ENCODE measurements around the gene LDLR.
"Not testable (repeated sequence)": the region's sequence is repeated elsewhere in the genome, so short reads cannot be mapped to it uniquely, and the experiment has no call there.

Gene LDLR

DNA sequence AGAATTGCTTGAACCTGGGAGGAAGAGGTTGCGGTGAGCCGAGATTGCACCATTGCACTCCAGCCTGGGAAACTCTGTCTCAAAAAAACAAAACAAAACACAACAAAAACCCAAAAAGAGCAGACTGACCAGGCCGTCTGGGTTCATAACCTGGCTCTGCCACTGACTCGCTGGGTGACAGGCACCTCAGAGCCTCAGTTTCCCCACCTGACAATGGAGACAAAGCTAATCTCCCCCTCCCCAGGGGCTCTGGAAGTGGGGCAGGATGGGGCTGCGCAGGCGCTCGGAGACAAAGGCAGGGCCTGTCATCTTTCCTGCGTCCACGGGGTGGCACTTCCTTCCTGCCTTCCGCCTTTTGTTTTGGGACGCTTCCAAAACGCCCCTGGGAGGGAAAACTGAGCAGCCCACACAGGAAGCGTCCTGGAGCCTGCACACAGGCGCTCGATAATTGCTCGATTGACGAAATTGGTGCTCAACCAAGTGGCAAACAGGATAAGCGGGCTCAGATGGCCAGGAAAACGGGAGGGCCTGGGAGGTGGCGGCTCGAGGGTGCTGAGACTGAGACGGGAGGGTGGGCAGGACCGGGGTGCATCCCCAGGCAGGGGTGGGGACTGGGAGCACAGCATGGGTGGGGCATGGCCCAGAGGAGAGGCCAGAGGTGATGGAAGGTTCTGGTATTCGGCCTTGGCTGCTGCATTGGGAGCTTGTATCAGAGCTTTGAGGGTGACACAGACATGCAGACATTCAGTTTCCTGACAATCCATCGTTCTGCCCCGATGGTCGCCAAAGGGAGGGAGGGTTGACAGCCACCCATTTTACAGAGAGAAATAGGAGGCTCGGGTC, 48.5 kb downstream of the LDLR start:
- no peak overlapping the region for H3K9ac ChIP-seq (ENCODE audit: low read depth, low read length, poor library complexity, severe bottlenecking)
- H3F3A ChIP-seq (ENCODE audit: low read depth) = peaks cover 5% of the 10 kb centered on the region; the same call in 1 of the 2 replicates
- H3K4me2 ChIP-seq (ENCODE audit: low read depth, low read length, poor library complexity, severe bottlenecking) = no peak overlapping the region
- H3K4me1 ChIP-seq (ENCODE audit: insufficient read depth, low read length, poor library complexity, severe bottlenecking) = peaks cover 2% of the 10 kb centered on the region
- H3K79me2 ChIP-seq (ENCODE audit: insufficient read depth, low read length) = no peaks in the 10 kb centered on the region
- no peaks in the 10 kb centered on the region for H3K27me3 ChIP-seq (ENCODE audit: insufficient read depth, low read length, poor library complexity, severe bottlenecking)
- H3K4me3 ChIP-seq (ENCODE audit: low read length, poor library complexity, severe bottlenecking) = no peak overlapping the region
- no peaks in the 10 kb centered on the region for H3K9me3 ChIP-seq (ENCODE audit: insufficient read depth, low read depth, low read length)
- H2AFZ ChIP-seq (ENCODE audit: low read length) = no peak overlapping the region
- TF ChIP-seq, protein P1, sequence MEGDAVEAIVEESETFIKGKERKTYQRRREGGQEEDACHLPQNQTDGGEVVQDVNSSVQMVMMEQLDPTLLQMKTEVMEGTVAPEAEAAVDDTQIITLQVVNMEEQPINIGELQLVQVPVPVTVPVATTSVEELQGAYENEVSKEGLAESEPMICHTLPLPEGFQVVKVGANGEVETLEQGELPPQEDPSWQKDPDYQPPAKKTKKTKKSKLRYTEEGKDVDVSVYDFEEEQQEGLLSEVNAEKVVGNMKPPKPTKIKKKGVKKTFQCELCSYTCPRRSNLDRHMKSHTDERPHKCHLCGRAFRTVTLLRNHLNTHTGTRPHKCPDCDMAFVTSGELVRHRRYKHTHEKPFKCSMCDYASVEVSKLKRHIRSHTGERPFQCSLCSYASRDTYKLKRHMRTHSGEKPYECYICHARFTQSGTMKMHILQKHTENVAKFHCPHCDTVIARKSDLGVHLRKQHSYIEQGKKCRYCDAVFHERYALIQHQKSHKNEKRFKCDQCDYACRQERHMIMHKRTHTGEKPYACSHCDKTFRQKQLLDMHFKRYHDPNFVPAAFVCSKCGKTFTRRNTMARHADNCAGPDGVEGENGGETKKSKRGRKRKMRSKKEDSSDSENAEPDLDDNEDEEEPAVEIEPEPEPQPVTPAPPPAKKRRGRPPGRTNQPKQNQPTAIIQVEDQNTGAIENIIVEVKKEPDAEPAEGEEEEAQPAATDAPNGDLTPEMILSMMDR (conservative IDR thresholded peaks at IDR 0.05; ENCODE audit: low read length) = peak; percentile 40; the same call in 1 of the 2 replicates
- TF ChIP-seq EZH2phosphoT487 (IDR thresholded peaks at IDR 0.05; ENCODE audit: borderline replicate concordance) = no peak
- peaks cover 8% of the 10 kb centered on the region; the same call in 1 of the 2 replicates for H3K36me3 ChIP-seq (ENCODE audit: insufficient read depth, low read length)
- no peaks in the 10 kb centered on the region for H3K9me2 ChIP-seq (replicated peaks; ENCODE audit: low read depth, low read length)
- H4K20me1 ChIP-seq (ENCODE audit: insufficient read depth, low read length, poor library complexity, severe bottlenecking) = peaks cover 3% of the 10 kb centered on the region

DNA sequence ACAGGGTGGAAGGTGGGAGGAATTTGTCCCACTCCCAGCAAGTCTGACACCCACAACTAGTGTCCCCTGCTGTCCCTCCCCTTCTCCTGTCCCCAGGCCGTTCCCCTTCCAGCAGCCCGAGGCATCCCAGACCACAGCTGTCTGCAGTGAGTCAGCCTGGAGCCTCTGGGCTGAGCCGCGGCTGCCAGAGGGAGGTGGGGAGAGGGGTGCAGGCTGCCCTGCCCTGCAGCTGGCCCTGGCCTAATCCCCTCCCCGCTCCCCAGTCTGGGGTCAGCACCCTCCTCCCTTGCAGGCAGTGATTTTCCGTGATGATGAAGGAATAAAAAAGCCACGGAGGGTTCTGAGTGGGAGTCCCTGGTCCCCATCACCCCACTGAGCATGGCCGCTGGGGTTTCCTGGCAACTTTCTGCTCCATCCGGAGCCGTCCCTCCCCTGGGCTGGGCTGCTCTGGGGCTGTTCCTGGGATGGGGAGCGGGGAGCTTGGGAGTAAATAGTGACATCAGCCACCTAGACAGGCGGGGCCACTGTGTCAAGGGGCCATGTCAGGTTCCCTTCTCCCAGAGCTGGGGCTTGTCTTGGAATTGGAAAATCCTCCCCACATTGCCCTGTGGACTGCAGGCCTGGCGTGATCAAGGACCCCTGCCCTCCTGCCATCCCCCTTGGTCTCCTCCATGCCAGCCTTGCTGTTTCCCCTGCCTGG, 49.5 kb downstream of the LDLR start:
- Histone ChIP-seq H2AFZ (ENCODE audit: low read length) (no peak overlapping the region), H3K9ac (ENCODE audit: low read depth, low read length, poor library complexity, severe bottlenecking) (no peak overlapping the region), H3K4me3 (ENCODE audit: low read length, poor library complexity, severe bottlenecking) (no peak overlapping the region), H4K20me1 (ENCODE audit: insufficient read depth, low read length, poor library complexity, severe bottlenecking) (no peaks in the 10 kb centered on the region), H3F3A (ENCODE audit: low read depth) (no peaks in the 10 kb centered on the region), H3K9me3 (ENCODE audit: insufficient read depth, low read depth, low read length) (no peaks in the 10 kb centered on the region), H3K79me2 (ENCODE audit: insufficient read depth, low read length) (no peaks in the 10 kb centered on the region), H3K9me2 (replicated peaks; ENCODE audit: low read depth, low read length) (no peaks in the 10 kb centered on the region), H3K36me3 (ENCODE audit: insufficient read depth, low read length) (no peaks in the 10 kb centered on the region), H3K4me2 (ENCODE audit: low read depth, low read length, poor library complexity, severe bottlenecking) (no peak overlapping the region), H3K4me1 (ENCODE audit: insufficient read depth, low read length, poor library complexity, severe bottlenecking) (peaks cover 11% of the 10 kb centered on the region), H3K27me3 (ENCODE audit: insufficient read depth, low read length, poor library complexity, severe bottlenecking) (no peaks in the 10 kb centered on the region)
- TF ChIP-seq, protein P1 (conservative IDR thresholded peaks at IDR 0.05; ENCODE audit: low read length) = no peak
- TF ChIP-seq EZH2phosphoT487 (IDR thresholded peaks at IDR 0.05; ENCODE audit: borderline replicate concordance) = no peak

DNA sequence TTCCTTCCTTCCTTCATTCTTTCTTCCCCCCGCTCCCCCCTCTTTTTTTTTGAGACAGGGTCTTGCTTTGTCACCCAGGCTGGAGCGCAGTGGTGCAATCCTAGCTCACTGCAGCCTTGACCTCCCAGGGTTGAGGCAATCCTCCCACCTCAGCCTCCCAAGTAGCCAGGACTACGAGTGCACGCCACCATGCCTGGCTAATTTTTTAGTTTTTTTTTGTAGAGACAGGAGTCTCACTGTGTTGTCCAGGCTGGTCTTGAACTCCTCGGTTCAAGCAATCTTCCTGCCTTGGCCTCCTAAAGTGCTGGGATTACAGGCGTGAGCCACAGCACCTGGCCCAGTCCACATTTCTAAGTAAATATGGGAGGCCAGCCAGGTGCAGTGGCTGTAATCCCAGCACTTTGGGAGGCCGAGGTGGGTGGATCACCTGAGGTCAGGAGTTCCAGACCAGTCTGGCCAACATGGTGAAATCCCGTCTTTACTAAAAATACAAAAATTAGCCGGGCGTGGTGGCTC, 50.8 kb downstream of the LDLR start:
- not testable (repeated sequence) for H3K9me2 ChIP-seq (replicated peaks; ENCODE audit: low read depth, low read length); H3K9me3 ChIP-seq (ENCODE audit: insufficient read depth, low read depth, low read length); H3F3A ChIP-seq (ENCODE audit: low read depth); H3K79me2 ChIP-seq (ENCODE audit: insufficient read depth, low read length); H3K36me3 ChIP-seq (ENCODE audit: insufficient read depth, low read length); H3K4me3 ChIP-seq (ENCODE audit: low read length, poor library complexity, severe bottlenecking); H4K20me1 ChIP-seq (ENCODE audit: insufficient read depth, low read length, poor library complexity, severe bottlenecking); H3K27me3 ChIP-seq (ENCODE audit: insufficient read depth, low read length, poor library complexity, severe bottlenecking); H2AFZ ChIP-seq (ENCODE audit: low read length); H3K9ac ChIP-seq (ENCODE audit: low read depth, low read length, poor library complexity, severe bottlenecking); H3K4me2 ChIP-seq (ENCODE audit: low read depth, low read length, poor library complexity, severe bottlenecking)
- H3K4me1 ChIP-seq (ENCODE audit: insufficient read depth, low read length, poor library complexity, severe bottlenecking) = peaks cover 11% of the 10 kb centered on the region
